ENCODE results near the gene YES1.
"Not testable (repeated sequence)": the region's sequence is repeated elsewhere in the genome, so short reads cannot be mapped to it uniquely, and the experiment has no call there.

The YES1 gene

DNA sequence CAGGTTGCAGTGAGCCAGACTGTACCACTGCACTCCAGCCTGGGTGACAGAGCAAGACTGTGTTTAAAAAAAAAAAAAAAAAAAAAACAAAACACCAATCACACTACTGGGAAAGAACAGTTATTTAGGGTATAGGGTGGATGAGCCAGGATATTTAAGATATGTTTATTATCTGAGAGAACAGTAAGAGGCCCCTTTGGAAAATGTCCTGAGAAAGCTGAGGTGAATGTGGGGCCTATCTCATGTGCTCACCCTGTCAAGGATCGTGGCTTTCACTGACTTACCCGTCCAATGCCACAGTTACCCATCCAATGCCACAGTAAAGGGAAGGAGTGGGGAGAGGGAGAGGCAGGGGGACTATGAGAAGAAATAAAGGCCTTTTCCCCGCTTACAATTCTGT, 79.7 kb downstream of the YES1 start:
- H3K27ac ChIP-seq (ENCODE audit: insufficient read depth, low read length, poor library complexity, severe bottlenecking), result no peak overlapping the region
- no peaks in the 10 kb centered on the region for H3K9me3 ChIP-seq (ENCODE audit: control insufficient read depth, low read length)
- H3K36me3 ChIP-seq (ENCODE audit: control insufficient read depth, insufficient read depth, low read length), result no peaks in the 10 kb centered on the region
- no peak overlapping the region for H3K4me3 ChIP-seq (ENCODE audit: insufficient read depth, low read depth, low read length, poor library complexity, severe bottlenecking)
- no peaks in the 10 kb centered on the region for H3K27me3 ChIP-seq (replicated peaks; ENCODE audit: control insufficient read depth, insufficient read depth, low read length, poor library complexity, severe bottlenecking)
- no peak for DNase-seq
- H3K4me1 ChIP-seq (ENCODE audit: control insufficient read depth, insufficient read depth, low read length, poor library complexity, severe bottlenecking), result no peaks in the 10 kb centered on the region

DNA sequence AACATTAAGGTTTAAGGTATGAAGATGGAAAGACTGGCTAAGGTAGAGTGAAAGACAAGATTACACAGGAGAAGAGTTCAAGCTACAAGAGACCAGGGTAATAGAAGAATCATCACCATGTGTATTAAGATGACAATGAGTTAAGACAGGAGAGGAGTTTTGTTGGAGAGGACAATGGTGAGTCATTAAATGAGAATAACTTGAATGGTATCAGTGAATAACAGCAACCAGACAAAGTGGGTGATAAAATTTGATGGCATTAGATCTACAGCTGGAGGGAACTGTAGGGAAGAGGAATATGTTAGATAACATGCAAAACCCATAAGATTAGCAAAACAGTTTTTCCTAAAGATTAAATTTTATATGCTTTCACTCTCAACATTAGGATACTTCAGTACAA, 80.9 kb downstream of the YES1 start:
- H3K4me1 ChIP-seq (ENCODE audit: control insufficient read depth, insufficient read depth, low read length, poor library complexity, severe bottlenecking), result no peaks in the 10 kb centered on the region
- H3K4me3 ChIP-seq (ENCODE audit: insufficient read depth, low read depth, low read length, poor library complexity, severe bottlenecking), result no peak overlapping the region
- no peaks in the 10 kb centered on the region for H3K9me3 ChIP-seq (ENCODE audit: control insufficient read depth, low read length)
- H3K27me3 ChIP-seq (replicated peaks; ENCODE audit: control insufficient read depth, insufficient read depth, low read length, poor library complexity, severe bottlenecking), result no peaks in the 10 kb centered on the region
- no peaks in the 10 kb centered on the region for H3K36me3 ChIP-seq (ENCODE audit: control insufficient read depth, insufficient read depth, low read length)
- no peak for DNase-seq
- H3K27ac ChIP-seq (ENCODE audit: insufficient read depth, low read length, poor library complexity, severe bottlenecking), result no peak overlapping the region

DNA sequence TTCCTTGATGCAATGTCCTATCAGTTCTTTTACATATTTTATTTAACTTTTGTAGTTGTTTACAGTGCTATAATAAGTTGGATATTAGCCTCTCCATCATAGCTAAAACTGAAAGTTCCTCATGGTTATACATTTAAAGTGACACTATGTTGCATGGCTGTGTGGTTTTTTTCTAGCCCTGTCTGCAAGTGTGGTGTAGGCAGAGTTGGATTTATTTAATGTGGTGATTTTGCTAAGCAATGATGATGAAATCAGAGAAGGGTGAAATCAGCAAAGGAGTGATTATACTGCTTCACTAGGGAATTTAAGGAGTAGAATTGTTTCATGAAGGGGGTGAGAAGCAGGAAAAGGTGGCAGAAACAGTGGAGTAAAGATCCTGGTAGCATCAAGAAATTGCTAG, 81.3 kb downstream of the YES1 start:
- no peaks in the 10 kb centered on the region for H3K27me3 ChIP-seq (replicated peaks; ENCODE audit: control insufficient read depth, insufficient read depth, low read length, poor library complexity, severe bottlenecking)
- H3K4me1 ChIP-seq (ENCODE audit: control insufficient read depth, insufficient read depth, low read length, poor library complexity, severe bottlenecking), result no peaks in the 10 kb centered on the region
- no peaks in the 10 kb centered on the region for H3K9me3 ChIP-seq (ENCODE audit: control insufficient read depth, low read length)
- H3K27ac ChIP-seq (ENCODE audit: insufficient read depth, low read length, poor library complexity, severe bottlenecking), result no peak overlapping the region
- H3K4me3 ChIP-seq (ENCODE audit: insufficient read depth, low read depth, low read length, poor library complexity, severe bottlenecking), result no peak overlapping the region
- DNase-seq, result no peak
- H3K36me3 ChIP-seq (ENCODE audit: control insufficient read depth, insufficient read depth, low read length), result no peaks in the 10 kb centered on the region

DNA sequence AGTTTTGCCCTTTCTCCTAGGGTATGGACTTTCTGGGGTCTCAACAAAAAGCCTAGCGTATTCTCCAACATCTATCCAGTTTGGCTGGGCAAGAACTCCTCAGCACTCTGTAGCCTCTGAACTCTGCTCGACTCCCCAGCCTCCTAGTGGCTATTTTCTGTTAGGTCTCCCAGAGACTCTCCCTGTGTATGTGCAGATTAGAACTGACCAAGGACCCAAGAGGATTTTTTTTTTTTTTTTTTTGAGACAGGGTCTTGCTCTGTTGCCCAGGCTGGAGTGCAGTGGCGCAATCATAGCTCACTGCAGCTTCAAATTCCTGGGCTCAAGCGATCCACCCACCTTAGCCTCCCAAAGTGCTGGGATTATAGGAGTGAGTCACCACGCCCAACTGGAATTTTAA, 81.9 kb downstream of the YES1 start:
- not testable (repeated sequence) for H3K9me3 ChIP-seq (ENCODE audit: control insufficient read depth, low read length); DNase-seq; H3K4me1 ChIP-seq (ENCODE audit: control insufficient read depth, insufficient read depth, low read length, poor library complexity, severe bottlenecking); H3K27ac ChIP-seq (ENCODE audit: insufficient read depth, low read length, poor library complexity, severe bottlenecking); H3K4me3 ChIP-seq (ENCODE audit: insufficient read depth, low read depth, low read length, poor library complexity, severe bottlenecking); H3K27me3 ChIP-seq (replicated peaks; ENCODE audit: control insufficient read depth, insufficient read depth, low read length, poor library complexity, severe bottlenecking); H3K36me3 ChIP-seq (ENCODE audit: control insufficient read depth, insufficient read depth, low read length)

DNA sequence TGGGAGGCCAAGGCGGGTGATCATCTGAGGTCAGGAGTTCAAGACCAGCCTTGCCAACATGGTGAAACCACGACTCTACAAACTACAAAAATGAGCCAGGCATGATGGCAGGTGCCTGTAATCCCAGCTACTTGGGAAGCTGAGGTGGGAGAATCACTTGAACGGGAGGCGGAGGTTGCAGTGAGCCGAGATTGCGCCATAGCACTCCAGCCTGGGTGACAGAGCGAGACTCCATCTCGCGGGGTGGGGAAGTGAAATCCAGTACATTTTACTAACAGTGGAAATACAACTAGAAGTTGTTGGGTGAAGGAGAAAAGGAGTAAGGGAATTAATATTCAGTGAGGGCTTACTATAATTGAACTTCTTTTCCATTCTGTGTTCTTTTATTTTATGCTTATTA, 86.4 kb downstream of the YES1 start:
- H3K4me1 ChIP-seq (ENCODE audit: control insufficient read depth, insufficient read depth, low read length, poor library complexity, severe bottlenecking), result no peaks in the 10 kb centered on the region
- H3K27me3 ChIP-seq (replicated peaks; ENCODE audit: control insufficient read depth, insufficient read depth, low read length, poor library complexity, severe bottlenecking), result no peaks in the 10 kb centered on the region
- DNase-seq, result no peak
- H3K9me3 ChIP-seq (ENCODE audit: control insufficient read depth, low read length), result no peaks in the 10 kb centered on the region
- H3K4me3 ChIP-seq (ENCODE audit: insufficient read depth, low read depth, low read length, poor library complexity, severe bottlenecking), result no peak overlapping the region
- H3K27ac ChIP-seq (ENCODE audit: insufficient read depth, low read length, poor library complexity, severe bottlenecking), result no peak overlapping the region
- no peaks in the 10 kb centered on the region for H3K36me3 ChIP-seq (ENCODE audit: control insufficient read depth, insufficient read depth, low read length)

DNA sequence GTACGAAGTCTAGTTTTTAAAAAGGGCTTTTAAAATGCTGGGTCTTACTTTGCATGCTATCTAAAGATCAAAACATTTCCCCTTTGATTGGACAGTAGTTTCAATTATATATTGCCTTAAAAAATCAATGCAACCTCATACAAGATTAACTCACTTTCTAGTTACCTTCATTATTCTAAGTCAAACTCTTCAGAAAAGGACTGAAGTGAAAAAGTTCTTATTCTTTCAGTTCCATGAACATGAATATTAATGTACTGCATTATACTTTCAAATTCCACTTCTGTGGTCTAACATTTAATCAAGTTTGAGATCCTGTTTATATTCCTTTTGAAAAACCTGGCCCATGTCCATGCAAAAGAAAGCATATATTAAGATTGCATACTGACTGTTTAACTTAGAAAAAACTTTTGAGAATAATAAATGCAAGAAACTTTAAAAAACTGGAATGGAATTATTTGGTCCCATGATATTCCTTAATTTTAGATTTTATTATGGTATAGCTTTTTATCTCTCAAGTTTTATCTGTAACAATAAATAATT, 88.4 kb downstream of the YES1 start:
- Histone ChIP-seq H3K36me3 (ENCODE audit: control insufficient read depth, insufficient read depth, low read length) (no peaks in the 10 kb centered on the region), H3K4me1 (ENCODE audit: control insufficient read depth, insufficient read depth, low read length, poor library complexity, severe bottlenecking) (no peaks in the 10 kb centered on the region), H3K4me3 (ENCODE audit: insufficient read depth, low read depth, low read length, poor library complexity, severe bottlenecking) (no peak overlapping the region), H3K9me3 (ENCODE audit: control insufficient read depth, low read length) (no peaks in the 10 kb centered on the region), H3K27me3 (replicated peaks; ENCODE audit: control insufficient read depth, insufficient read depth, low read length, poor library complexity, severe bottlenecking) (no peaks in the 10 kb centered on the region), H3K27ac (ENCODE audit: insufficient read depth, low read length, poor library complexity, severe bottlenecking) (no peak overlapping the region)
- DNase-seq, result no peak

DNA sequence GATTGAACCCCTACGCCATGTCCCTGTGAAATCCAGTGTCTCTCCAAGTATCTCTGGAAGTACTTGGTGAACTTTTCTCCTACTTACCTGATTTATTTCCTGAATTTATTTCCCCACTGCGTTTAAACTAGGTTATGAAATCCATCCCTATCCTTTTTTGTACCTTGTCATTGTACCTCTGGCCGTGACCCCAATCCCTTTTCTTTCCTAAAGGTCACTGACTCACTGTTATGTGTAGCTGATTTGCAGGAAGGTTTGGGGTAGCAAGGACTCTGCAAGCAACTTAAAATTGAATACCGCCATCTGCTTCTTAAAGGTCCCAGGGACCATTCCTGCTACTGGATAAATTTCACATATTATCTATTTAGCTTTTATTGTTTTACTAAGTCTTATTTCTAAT, 95.0 kb downstream of the YES1 start:
- no peaks in the 10 kb centered on the region for H3K9me3 ChIP-seq (ENCODE audit: control insufficient read depth, low read length)
- no peaks in the 10 kb centered on the region for H3K36me3 ChIP-seq (ENCODE audit: control insufficient read depth, insufficient read depth, low read length)
- no peaks in the 10 kb centered on the region for H3K27me3 ChIP-seq (replicated peaks; ENCODE audit: control insufficient read depth, insufficient read depth, low read length, poor library complexity, severe bottlenecking)
- DNase-seq, result no peak
- H3K4me1 ChIP-seq (ENCODE audit: control insufficient read depth, insufficient read depth, low read length, poor library complexity, severe bottlenecking), result no peaks in the 10 kb centered on the region
- no peak overlapping the region for H3K4me3 ChIP-seq (ENCODE audit: insufficient read depth, low read depth, low read length, poor library complexity, severe bottlenecking)
- H3K27ac ChIP-seq (ENCODE audit: insufficient read depth, low read length, poor library complexity, severe bottlenecking), result no peak overlapping the region

DNA sequence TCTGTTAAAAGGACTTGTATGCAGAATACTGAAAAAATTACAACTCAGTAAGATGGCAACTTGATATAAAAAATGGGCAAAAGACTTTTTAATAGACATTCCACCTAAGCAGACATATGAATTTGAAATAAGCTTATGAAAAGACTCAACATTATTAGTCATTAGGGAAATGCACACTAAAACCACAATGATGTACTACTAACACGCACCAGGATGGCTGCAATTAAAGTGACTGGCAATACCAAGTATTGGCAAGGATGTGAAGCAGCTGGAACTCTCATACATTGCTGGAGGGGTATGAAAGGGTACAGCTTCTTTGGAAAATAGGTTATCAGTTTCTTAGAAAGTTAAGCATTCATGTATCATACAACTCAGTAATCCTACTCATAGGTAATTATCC, 96.4 kb downstream of the YES1 start:
- DNase-seq, result no peak
- Histone ChIP-seq H3K4me3 (ENCODE audit: insufficient read depth, low read depth, low read length, poor library complexity, severe bottlenecking) (no peak overlapping the region), H3K27ac (ENCODE audit: insufficient read depth, low read length, poor library complexity, severe bottlenecking) (no peak overlapping the region), H3K9me3 (ENCODE audit: control insufficient read depth, low read length) (no peaks in the 10 kb centered on the region), H3K27me3 (replicated peaks; ENCODE audit: control insufficient read depth, insufficient read depth, low read length, poor library complexity, severe bottlenecking) (no peaks in the 10 kb centered on the region), H3K36me3 (ENCODE audit: control insufficient read depth, insufficient read depth, low read length) (no peaks in the 10 kb centered on the region), H3K4me1 (ENCODE audit: control insufficient read depth, insufficient read depth, low read length, poor library complexity, severe bottlenecking) (peaks cover 5% of the 10 kb centered on the region)

DNA sequence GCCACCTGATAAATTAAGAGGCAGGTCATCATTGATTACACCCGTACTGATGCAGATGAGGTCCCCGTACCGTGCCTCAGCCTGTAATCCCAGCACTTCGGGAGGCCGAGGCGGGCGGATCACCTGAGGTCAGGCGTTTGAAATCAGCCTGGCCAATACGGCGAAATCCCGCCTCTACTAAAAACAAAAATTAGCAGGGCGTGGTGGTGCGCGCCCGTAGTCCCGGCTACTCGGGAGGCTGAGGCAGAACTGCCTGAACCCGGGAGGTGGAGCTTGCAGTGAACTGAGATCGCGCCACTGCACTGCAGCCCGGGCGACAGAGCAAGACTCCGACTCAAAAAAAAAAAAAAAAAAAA, 98.9 kb downstream of the YES1 start:
- DNase-seq, result peak in 1 of 3 donors; percentile 2
- Histone ChIP-seq H3K27ac (ENCODE audit: insufficient read depth, low read length, poor library complexity, severe bottlenecking) (no peak overlapping the region), H3K36me3 (ENCODE audit: control insufficient read depth, insufficient read depth, low read length) (peaks cover 9% of the 10 kb centered on the region), H3K9me3 (ENCODE audit: control insufficient read depth, low read length) (no peaks in the 10 kb centered on the region), H3K4me1 (ENCODE audit: control insufficient read depth, insufficient read depth, low read length, poor library complexity, severe bottlenecking) (peaks cover 5% of the 10 kb centered on the region), H3K4me3 (ENCODE audit: insufficient read depth, low read depth, low read length, poor library complexity, severe bottlenecking) (peak overlapping the region; percentile 73), H3K27me3 (replicated peaks; ENCODE audit: control insufficient read depth, insufficient read depth, low read length, poor library complexity, severe bottlenecking) (no peaks in the 10 kb centered on the region)

DNA sequence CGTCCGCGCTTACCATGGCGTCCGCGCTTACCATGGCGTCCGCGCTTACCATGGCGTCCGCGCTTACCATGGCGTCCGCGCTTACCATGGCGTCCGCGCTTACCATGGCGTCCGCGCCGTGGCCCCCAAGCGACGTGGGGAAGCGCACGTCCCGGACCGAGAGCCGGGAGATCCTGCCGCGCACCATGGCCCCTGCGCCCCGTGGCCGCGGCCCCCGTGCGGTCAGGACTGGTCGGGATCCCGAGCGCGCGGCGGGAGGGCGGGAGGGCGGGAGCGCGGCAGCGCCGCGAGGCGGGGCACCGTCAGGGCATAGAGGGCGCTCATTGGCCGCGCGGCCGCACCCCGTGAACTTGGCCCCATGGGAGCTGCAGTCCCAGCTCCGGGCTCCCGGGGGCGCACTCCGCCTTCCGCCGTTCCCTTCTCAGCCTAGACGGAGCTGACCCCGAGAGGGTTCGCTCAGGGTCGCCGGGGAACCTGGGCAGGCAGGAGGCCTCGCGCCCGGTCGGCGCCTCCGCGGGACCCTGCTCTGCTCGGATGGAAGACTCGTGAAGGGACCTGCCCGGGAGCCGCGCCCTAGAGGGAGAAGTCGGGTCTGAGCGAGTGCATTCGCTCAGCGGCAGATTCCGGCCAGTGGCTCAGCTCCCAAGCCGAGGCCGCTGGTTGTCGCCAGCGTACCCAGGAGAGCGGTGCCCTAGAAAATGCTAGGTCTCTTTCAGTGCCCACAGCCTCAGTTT, 99.5 kb downstream of the YES1 start, which contains the start of gene ENOSF1:
TSS of gene ENOSF1 (minus strand) at position 230 of the 734 bp plus-strand sequence. CDS start at position 187, 43 bp downstream.
- H3K36me3 ChIP-seq (ENCODE audit: control insufficient read depth, insufficient read depth, low read length), result peaks cover 11% of the 10 kb centered on the region
- peaks cover 5% of the 10 kb centered on the region for H3K4me1 ChIP-seq (ENCODE audit: control insufficient read depth, insufficient read depth, low read length, poor library complexity, severe bottlenecking)
- H3K27me3 ChIP-seq (replicated peaks; ENCODE audit: control insufficient read depth, insufficient read depth, low read length, poor library complexity, severe bottlenecking), result no peaks in the 10 kb centered on the region
- H3K4me3 ChIP-seq (ENCODE audit: insufficient read depth, low read depth, low read length, poor library complexity, severe bottlenecking), result peak within 1 kb of the TSS; percentile 73
- H3K9me3 ChIP-seq (ENCODE audit: control insufficient read depth, low read length), result no peaks in the 10 kb centered on the region
- peak; percentile 50 to 70 (median 59) for DNase-seq
- peak within 1 kb of the TSS; percentile 73 for H3K27ac ChIP-seq (ENCODE audit: insufficient read depth, low read length, poor library complexity, severe bottlenecking)
